ENCODE data around the gene C8A.

C8A gene

GRCh38 chr1:56867491-56867890, 12.9 kb downstream of the C8A start:
- Histone ChIP-seq H3K27me3 (ENCODE audit: insufficient read depth, low read length, poor library complexity) (no peaks in the 10 kb centered on the region), H3K79me2 (ENCODE audit: insufficient read depth, low read length) (no peaks in the 10 kb centered on the region), H3K4me2 (ENCODE audit: insufficient read depth, low read length) (no peak overlapping the region), H3K27ac (ENCODE audit: low read length) (no peak overlapping the region), H4K20me1 (ENCODE audit: insufficient read depth, low read length) (no peaks in the 10 kb centered on the region), H3K4me1 (ENCODE audit: insufficient read depth, low read length) (no peaks in the 10 kb centered on the region), H3K9me3 (ENCODE audit: insufficient read depth, low read length, severe bottlenecking) (no peaks in the 10 kb centered on the region), H2AFZ (ENCODE audit: low read depth, low read length) (no peak overlapping the region), H3K4me3 (ENCODE audit: low read depth in 1 of 2, low read length in 2 of 2) (no peak overlapping the region), H3K36me3 (ENCODE audit: insufficient read depth, low read length) (no peaks in the 10 kb centered on the region), H3K9ac (ENCODE audit: low read depth, low read length) (no peak overlapping the region)
- TF ChIP-seq EZH2 (IDR thresholded peaks at IDR 0.05; ENCODE audit: borderline replicate concordance, low read depth, low read length, severe bottlenecking), result no peak
- TF ChIP-seq, protein P1, sequence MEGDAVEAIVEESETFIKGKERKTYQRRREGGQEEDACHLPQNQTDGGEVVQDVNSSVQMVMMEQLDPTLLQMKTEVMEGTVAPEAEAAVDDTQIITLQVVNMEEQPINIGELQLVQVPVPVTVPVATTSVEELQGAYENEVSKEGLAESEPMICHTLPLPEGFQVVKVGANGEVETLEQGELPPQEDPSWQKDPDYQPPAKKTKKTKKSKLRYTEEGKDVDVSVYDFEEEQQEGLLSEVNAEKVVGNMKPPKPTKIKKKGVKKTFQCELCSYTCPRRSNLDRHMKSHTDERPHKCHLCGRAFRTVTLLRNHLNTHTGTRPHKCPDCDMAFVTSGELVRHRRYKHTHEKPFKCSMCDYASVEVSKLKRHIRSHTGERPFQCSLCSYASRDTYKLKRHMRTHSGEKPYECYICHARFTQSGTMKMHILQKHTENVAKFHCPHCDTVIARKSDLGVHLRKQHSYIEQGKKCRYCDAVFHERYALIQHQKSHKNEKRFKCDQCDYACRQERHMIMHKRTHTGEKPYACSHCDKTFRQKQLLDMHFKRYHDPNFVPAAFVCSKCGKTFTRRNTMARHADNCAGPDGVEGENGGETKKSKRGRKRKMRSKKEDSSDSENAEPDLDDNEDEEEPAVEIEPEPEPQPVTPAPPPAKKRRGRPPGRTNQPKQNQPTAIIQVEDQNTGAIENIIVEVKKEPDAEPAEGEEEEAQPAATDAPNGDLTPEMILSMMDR (IDR thresholded peaks at IDR 0.05; ENCODE audit: borderline replicate concordance, extremely low read depth, low read length, poor library complexity, severe bottlenecking), result no peak
- ATAC-seq (ENCODE audit: insufficient read depth, low read depth), result no peak
- DNase-seq, result no peak

DNA sequence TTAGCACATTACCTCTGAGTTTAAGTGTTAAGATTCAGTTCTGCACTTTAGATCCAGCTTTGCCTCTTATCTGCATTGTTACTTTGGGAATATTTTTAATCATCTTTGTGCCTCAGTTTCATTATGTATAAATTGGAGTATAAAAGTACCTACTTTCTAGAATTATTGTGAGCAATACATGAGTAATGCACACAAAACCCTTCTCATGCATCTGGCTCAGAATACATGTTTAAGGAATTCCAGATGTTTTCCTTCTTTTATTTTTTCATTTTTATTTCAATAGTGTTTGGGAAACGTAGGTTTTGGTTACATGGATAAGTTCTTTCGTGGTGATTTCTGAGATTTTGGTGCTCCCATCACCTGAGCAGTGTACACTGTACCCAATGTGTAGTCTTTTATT, 14.2 kb downstream of the C8A start:
- Histone ChIP-seq H3K9me3 (ENCODE audit: insufficient read depth, low read length, severe bottlenecking) (no peaks in the 10 kb centered on the region), H4K20me1 (ENCODE audit: insufficient read depth, low read length) (no peaks in the 10 kb centered on the region), H3K36me3 (ENCODE audit: insufficient read depth, low read length) (no peaks in the 10 kb centered on the region), H3K9ac (ENCODE audit: low read depth, low read length) (no peak overlapping the region), H3K79me2 (ENCODE audit: insufficient read depth, low read length) (no peaks in the 10 kb centered on the region), H2AFZ (ENCODE audit: low read depth, low read length) (no peak overlapping the region), H3K4me2 (ENCODE audit: insufficient read depth, low read length) (no peak overlapping the region), H3K27ac (ENCODE audit: low read length) (no peak overlapping the region), H3K4me3 (ENCODE audit: low read depth in 1 of 2, low read length in 2 of 2) (no peak overlapping the region), H3K27me3 (ENCODE audit: insufficient read depth, low read length, poor library complexity) (no peaks in the 10 kb centered on the region), H3K4me1 (ENCODE audit: insufficient read depth, low read length) (no peaks in the 10 kb centered on the region)
- TF ChIP-seq EZH2 (IDR thresholded peaks at IDR 0.05; ENCODE audit: borderline replicate concordance, low read depth, low read length, severe bottlenecking), result no peak
- TF ChIP-seq, protein P1 (IDR thresholded peaks at IDR 0.05; ENCODE audit: borderline replicate concordance, extremely low read depth, low read length, poor library complexity, severe bottlenecking), result no peak
- ATAC-seq (ENCODE audit: insufficient read depth, low read depth) (no peak), DNase-seq (no peak)

GRCh38 chr1:56872597-56872996, 18.0 kb downstream of the C8A start:
- H2AFZ ChIP-seq (ENCODE audit: low read depth, low read length), result no peak overlapping the region
- ATAC-seq (ENCODE audit: insufficient read depth, low read depth), result no peak
- H4K20me1 ChIP-seq (ENCODE audit: insufficient read depth, low read length), result no peaks in the 10 kb centered on the region
- no peak overlapping the region for H3K27ac ChIP-seq (ENCODE audit: low read length)
- H3K36me3 ChIP-seq (ENCODE audit: insufficient read depth, low read length), result no peaks in the 10 kb centered on the region
- H3K4me2 ChIP-seq (ENCODE audit: insufficient read depth, low read length), result no peak overlapping the region
- H3K79me2 ChIP-seq (ENCODE audit: insufficient read depth, low read length), result no peaks in the 10 kb centered on the region
- H3K9ac ChIP-seq (ENCODE audit: low read depth, low read length), result no peak overlapping the region
- H3K4me3 ChIP-seq (ENCODE audit: low read depth in 1 of 2, low read length in 2 of 2), result no peak overlapping the region
- no peaks in the 10 kb centered on the region for H3K27me3 ChIP-seq (ENCODE audit: insufficient read depth, low read length, poor library complexity)
- no peaks in the 10 kb centered on the region for H3K9me3 ChIP-seq (ENCODE audit: insufficient read depth, low read length, severe bottlenecking)
- TF ChIP-seq, protein P1 (IDR thresholded peaks at IDR 0.05; ENCODE audit: borderline replicate concordance, extremely low read depth, low read length, poor library complexity, severe bottlenecking), result no peak
- no peak for TF ChIP-seq EZH2 (IDR thresholded peaks at IDR 0.05; ENCODE audit: borderline replicate concordance, low read depth, low read length, severe bottlenecking)
- no peaks in the 10 kb centered on the region for H3K4me1 ChIP-seq (ENCODE audit: insufficient read depth, low read length)
- DNase-seq, result no peak

- Histone ChIP-seq H3K27me3 (ENCODE audit: insufficient read depth, low read length, poor library complexity) (no peaks in the 10 kb centered on the region), H3K36me3 (ENCODE audit: insufficient read depth, low read length) (no peaks in the 10 kb centered on the region), H3K4me3 (ENCODE audit: low read depth in 1 of 2, low read length in 2 of 2) (no peak overlapping the region), H3K9me3 (ENCODE audit: insufficient read depth, low read length, severe bottlenecking) (no peaks in the 10 kb centered on the region), H3K79me2 (ENCODE audit: insufficient read depth, low read length) (no peaks in the 10 kb centered on the region), H3K4me2 (ENCODE audit: insufficient read depth, low read length) (no peak overlapping the region), H2AFZ (ENCODE audit: low read depth, low read length) (no peak overlapping the region), H3K27ac (ENCODE audit: low read length) (no peak overlapping the region), H3K9ac (ENCODE audit: low read depth, low read length) (no peak overlapping the region), H4K20me1 (ENCODE audit: insufficient read depth, low read length) (no peaks in the 10 kb centered on the region), H3K4me1 (ENCODE audit: insufficient read depth, low read length) (no peaks in the 10 kb centered on the region)
- DNase-seq, result no peak
- TF ChIP-seq, protein P1 (IDR thresholded peaks at IDR 0.05; ENCODE audit: borderline replicate concordance, extremely low read depth, low read length, poor library complexity, severe bottlenecking), result no peak
- TF ChIP-seq EZH2 (IDR thresholded peaks at IDR 0.05; ENCODE audit: borderline replicate concordance, low read depth, low read length, severe bottlenecking), result no peak
- ATAC-seq (ENCODE audit: insufficient read depth, low read depth), result no peak
Measured at GRCh38 chr1:56873213-56873612, 18.6 kb downstream of the C8A start.

Data from DND-41 (cell line).